Tibial artery (tissue), 4 donors: ENCODE data around the gene NOA1.
A peak's percentile ranks its signal among the peaks of the same experiment; 100 is the strongest.
"Not testable (repeated sequence)": the region's sequence is repeated elsewhere in the genome, so short reads cannot be mapped to it uniquely, and the experiment has no call there.

Experiments used
- DNase-seq, 2 donors: peaks; one replicate each; pipeline ENCODE4 v3.0.0-alpha.2; 2019
- H3K27ac ChIP-seq, 2 donors: fragments of 200-600 bp; sonication (generic) in 1 of 2; 1 replicate in 1 of 2; 2 replicates in 1 of 2; pipeline ENCODE4 v1.5.1; 2018 to 2019; ENCODE audit warnings: mild to moderate bottlenecking in 1 of 2
- H3K27me3 ChIP-seq, 2 donors: fragments of 200-600 bp; sonication (generic) in 1 of 2; one replicate each; pipeline versions ENCODE4 v1.5.1 to v1.6.0; 2016 to 2019
- H3K36me3 ChIP-seq, 3 donors: fragments of 200-600 bp; sonication (generic) in 2 of 3; one replicate each; pipeline ENCODE4 v1.5.1; 2016 to 2019; ENCODE audit warnings: mild to moderate bottlenecking in 2 of 3
- H3K4me1 ChIP-seq, 4 donors: fragments of 200-600 bp; sonication (generic) in 2 of 4; 1 replicate in 3 of 4; 2 replicates in 1 of 4; pipeline ENCODE4 v1.5.1; 2016 to 2019
- H3K4me3 ChIP-seq, 2 donors: fragments of 200-600 bp; sonication (generic) in 1 of 2; 1 replicate in 1 of 2; 2 replicates in 1 of 2; pipeline ENCODE4 v1.5.1; 2018 to 2019; ENCODE audit warnings: mild to moderate bottlenecking in 2 of 2
- H3K9me3 ChIP-seq, 3 donors: fragments of 200-600 bp; sonication (generic) in 1 of 3; one replicate each; pipeline ENCODE4 v1.5.1; 2016 to 2019
- CTCF ChIP-seq, 2 experiments: fragments of 200-600 bp in 1 of 2; fragments of 450-650 bp in 1 of 2; IDR thresholded peaks; one replicate each; pipeline ENCODE4 v1.5.1; 2017 to 2019; ENCODE audit warnings: antibody characterized with exemption in 2 of 2, mild to moderate bottlenecking in 1 of 2, moderate library complexity in 1 of 2
- intact Hi-C: fragments of 100-400 bp; cut with DNase I; formaldehyde crosslinking; loops from one replicate; pipeline ENCODE4 v1.15.0; 2023; ENCODE audit warnings: low total_unique reads

The NOA1 gene

GRCh38 chr4:56958111-56958517 lies 19.3 kb downstream of the NOA1 start:
- intact Hi-C loops, result no loop called here
- peaks cover 10 to 27% (median 11%) of the 10 kb centered on the region in 3 donors for H3K36me3 ChIP-seq
- H3K27me3 ChIP-seq, result no peaks in the 10 kb centered on the region
- DNase-seq, result peak; percentile 91 to 95
- H3K4me1 ChIP-seq, result peaks cover 0 to 14% (median 3%) of the 10 kb centered on the region in 4 donors
- H3K27ac ChIP-seq, result peak overlapping the region; percentile 26 to 53
- H3K4me3 ChIP-seq, result no peak overlapping the region
- no peaks in the 10 kb centered on the region for H3K9me3 ChIP-seq
- no peak for TF ChIP-seq CTCF (IDR thresholded peaks at IDR 0.05)

GRCh38 chr4:56953680-56954520 lies 23.5 kb downstream of the NOA1 start:
- intact Hi-C loops, result no loop called here

GRCh38 chr4:56941403-56941802 lies 36.0 kb downstream of the NOA1 start:
- no peaks in the 10 kb centered on the region for H3K9me3 ChIP-seq
- H3K27ac ChIP-seq, result no peak overlapping the region
- intact Hi-C loops, result no loop called here
- TF ChIP-seq CTCF (IDR thresholded peaks at IDR 0.05), result no peak
- no peaks in the 10 kb centered on the region for H3K27me3 ChIP-seq
- H3K4me1 ChIP-seq, result peaks cover 0 to 6% (median 0%) of the 10 kb centered on the region in 4 donors
- peaks cover 18 to 28% (median 20%) of the 10 kb centered on the region in 3 donors for H3K36me3 ChIP-seq
- no peak for DNase-seq
- no peak overlapping the region for H3K4me3 ChIP-seq

More at GRCh38 chr4:56953680-56954520, 23.5 kb downstream of the NOA1 start:
- Histone ChIP-seq H3K36me3 (no peaks in the 10 kb centered on the region), H3K4me3 (no peak overlapping the region), H3K4me1 (peaks cover 0 to 13% (median 3%) of the 10 kb centered on the region in 4 donors), H3K9me3 (no peaks in the 10 kb centered on the region), H3K27me3 (no peaks in the 10 kb centered on the region), H3K27ac (no peak overlapping the region)
- no peak for TF ChIP-seq CTCF (IDR thresholded peaks at IDR 0.05)
- no peak for DNase-seq

GRCh38 chr4:56940971-56941370 lies 36.4 kb downstream of the NOA1 start:
- intact Hi-C loops, result no loop called here
- H3K27me3 ChIP-seq, result no peaks in the 10 kb centered on the region
- TF ChIP-seq CTCF (IDR thresholded peaks at IDR 0.05), result no peak
- H3K4me3 ChIP-seq, result no peak overlapping the region
- peaks cover 18 to 31% (median 20%) of the 10 kb centered on the region in 3 donors for H3K36me3 ChIP-seq
- no peak for DNase-seq
- peaks cover 0 to 6% (median 0%) of the 10 kb centered on the region in 4 donors for H3K4me1 ChIP-seq
- no peak overlapping the region for H3K27ac ChIP-seq
- H3K9me3 ChIP-seq, result no peaks in the 10 kb centered on the region

DNA sequence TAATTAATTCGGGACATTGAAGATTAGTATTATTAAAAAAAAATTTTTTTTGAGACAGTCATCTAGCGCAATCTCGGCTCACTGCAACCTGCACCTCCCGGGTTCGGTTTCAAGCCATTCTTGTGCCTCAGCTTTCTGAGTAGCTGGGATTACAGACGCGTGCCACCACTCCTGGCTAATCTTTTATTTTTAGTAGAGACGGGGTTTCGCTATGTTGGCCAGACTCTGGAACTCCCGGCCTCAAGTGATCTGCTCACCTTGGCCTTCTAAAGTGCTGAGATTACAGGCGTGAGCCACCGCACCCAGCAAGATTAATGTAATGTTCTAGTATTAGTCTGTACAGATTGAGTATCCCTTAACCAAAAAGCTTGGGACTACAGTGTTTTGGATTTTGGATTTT lies 37.0 kb downstream of the NOA1 start:
- intact Hi-C loops, result no loop called here
- no peak overlapping the region for H3K4me3 ChIP-seq
- no peaks in the 10 kb centered on the region for H3K27me3 ChIP-seq
- no peaks in the 10 kb centered on the region for H3K9me3 ChIP-seq
- H3K4me1 ChIP-seq, result peaks cover 0 to 6% (median 0%) of the 10 kb centered on the region in 4 donors
- peaks cover 18 to 33% (median 20%) of the 10 kb centered on the region in 3 donors for H3K36me3 ChIP-seq
- no peak overlapping the region for H3K27ac ChIP-seq
- no peak for DNase-seq
- TF ChIP-seq CTCF (IDR thresholded peaks at IDR 0.05), result no peak

DNA sequence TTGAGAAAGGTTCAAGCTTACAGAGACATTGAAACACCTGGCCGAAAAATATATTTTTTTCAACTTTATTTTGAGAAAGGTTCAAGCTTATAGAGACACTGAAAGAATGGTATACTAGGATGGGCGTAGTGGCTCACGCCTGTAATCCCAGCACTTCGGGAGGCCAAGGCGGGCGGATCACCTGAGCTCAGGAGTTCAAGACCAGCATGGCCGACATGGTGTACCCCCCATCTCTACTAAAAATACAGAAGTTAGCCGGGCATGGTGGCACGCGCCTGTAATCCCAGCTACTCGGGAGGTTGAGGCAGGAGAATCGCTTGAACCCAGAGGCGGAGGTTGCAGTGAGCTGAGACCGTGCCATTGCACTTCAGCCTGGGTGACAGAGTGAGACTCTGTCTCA lies 37.6 kb downstream of the NOA1 start:
- not testable (repeated sequence) for DNase-seq, H3K27ac ChIP-seq, H3K4me3 ChIP-seq, H3K4me1 ChIP-seq, H3K9me3 ChIP-seq, H3K27me3 ChIP-seq
- intact Hi-C loops, result loop anchor here (5.0 kb wide), 1 partner anchor 1062 kb away; no protein-coding TSS in a partner anchor
- peaks cover 18 to 33% (median 20%) of the 10 kb centered on the region in 3 donors for H3K36me3 ChIP-seq
